HUES48 (cell line): ENCODE data around the gene DTNA.

Source experiments
- H3K27ac ChIP-seq: one replicate; pipeline ENCODE4 v1.7.0; 2013; ENCODE audit warnings: low read depth, low read length, inconsistent platforms
- H3K27me3 ChIP-seq: 2 replicates; pipeline ENCODE4 v1.6.1; 2013; ENCODE audit warnings: mild to moderate bottlenecking, low read length; ENCODE audit not compliant: control insufficient read depth, insufficient read depth
- H3K36me3 ChIP-seq: 2 replicates; pipeline ENCODE4 v1.6.1; 2013; ENCODE audit warnings: low read length; ENCODE audit not compliant: control insufficient read depth, insufficient read depth
- H3K4me1 ChIP-seq: 2 replicates; pipeline ENCODE4 v1.6.1; 2013; ENCODE audit warnings: mild to moderate bottlenecking, low read length; ENCODE audit not compliant: control insufficient read depth, insufficient read depth
- H3K4me3 ChIP-seq: 2 replicates; pipeline ENCODE4 v1.5.1; 2013; ENCODE audit warnings: mild to moderate bottlenecking, low read depth, low read length
- H3K9ac ChIP-seq: 2 replicates; pipeline ENCODE4 v1.6.1; 2013; ENCODE audit warnings: mild to moderate bottlenecking, low read depth, low read length, moderate library complexity
- H3K9me3 ChIP-seq: 2 replicates; pipeline ENCODE4 v1.6.1; 2013; ENCODE audit warnings: low read length; ENCODE audit not compliant: control insufficient read depth, insufficient read depth

The DTNA gene

GRCh38 chr18:34767601-34768027, 57.5 kb downstream of the DTNA start:
- Histone ChIP-seq H3K9ac (no peak overlapping the region), H3K27ac (no peak overlapping the region), H3K36me3 (no peaks in the 10 kb centered on the region), H3K4me3 (no peak overlapping the region), H3K27me3 (no peaks in the 10 kb centered on the region), H3K9me3 (no peaks in the 10 kb centered on the region), H3K4me1 (no peaks in the 10 kb centered on the region)

GRCh38 chr18:34771958-34772357, 61.9 kb downstream of the DTNA start:
- Histone ChIP-seq H3K4me1 (no peaks in the 10 kb centered on the region), H3K27me3 (no peaks in the 10 kb centered on the region), H3K4me3 (no peak overlapping the region), H3K36me3 (no peaks in the 10 kb centered on the region), H3K9me3 (no peaks in the 10 kb centered on the region), H3K9ac (no peak overlapping the region), H3K27ac (no peak overlapping the region)

GRCh38 chr18:34772887-34773286, 62.8 kb downstream of the DTNA start:
- Histone ChIP-seq H3K4me3 (no peak overlapping the region), H3K9ac (no peak overlapping the region), H3K36me3 (no peaks in the 10 kb centered on the region), H3K9me3 (no peaks in the 10 kb centered on the region), H3K27ac (no peak overlapping the region), H3K27me3 (no peaks in the 10 kb centered on the region), H3K4me1 (no peaks in the 10 kb centered on the region)

- Histone ChIP-seq H3K9me3 (no peaks in the 10 kb centered on the region), H3K27me3 (no peaks in the 10 kb centered on the region), H3K9ac (no peak overlapping the region), H3K36me3 (no peaks in the 10 kb centered on the region), H3K27ac (no peak overlapping the region), H3K4me3 (no peak overlapping the region), H3K4me1 (no peaks in the 10 kb centered on the region)
Observed at GRCh38 chr18:34773378-34773777, 63.3 kb downstream of the DTNA start.

GRCh38 chr18:34773961-34774766, 64.1 kb downstream of the DTNA start:
- Histone ChIP-seq H3K27me3 (no peaks in the 10 kb centered on the region), H3K4me1 (no peaks in the 10 kb centered on the region), H3K9me3 (no peaks in the 10 kb centered on the region), H3K4me3 (no peak overlapping the region), H3K9ac (no peak overlapping the region), H3K36me3 (no peaks in the 10 kb centered on the region), H3K27ac (no peak overlapping the region)

GRCh38 chr18:34775461-34775860, 65.4 kb downstream of the DTNA start:
- Histone ChIP-seq H3K4me3 (no peak overlapping the region), H3K27ac (no peak overlapping the region), H3K36me3 (no peaks in the 10 kb centered on the region), H3K9me3 (no peaks in the 10 kb centered on the region), H3K27me3 (no peaks in the 10 kb centered on the region), H3K9ac (no peak overlapping the region), H3K4me1 (no peaks in the 10 kb centered on the region)

GRCh38 chr18:34779112-34779511, 69.0 kb downstream of the DTNA start:
- H3K9ac ChIP-seq: no peak overlapping the region
- H3K9me3 ChIP-seq: no peaks in the 10 kb centered on the region
- no peaks in the 10 kb centered on the region for H3K27me3 ChIP-seq
- H3K36me3 ChIP-seq: no peaks in the 10 kb centered on the region
- no peak overlapping the region for H3K27ac ChIP-seq
- no peak overlapping the region for H3K4me3 ChIP-seq
- H3K4me1 ChIP-seq: no peaks in the 10 kb centered on the region

- Histone ChIP-seq H3K4me1 (peaks cover under 1% of the 10 kb centered on the region; the same call in 1 of the 2 replicates), H3K27me3 (no peaks in the 10 kb centered on the region), H3K4me3 (no peak overlapping the region)
Observed at GRCh38 chr18:34780856-34781255, 70.8 kb downstream of the DTNA start.

GRCh38 chr18:34783501-34783900, 73.4 kb downstream of the DTNA start:
- Histone ChIP-seq H3K4me1 (peaks cover 12% of the 10 kb centered on the region), H3K36me3 (no peaks in the 10 kb centered on the region), H3K9me3 (no peaks in the 10 kb centered on the region), H3K4me3 (no peak overlapping the region), H3K27me3 (no peaks in the 10 kb centered on the region), H3K27ac (no peak overlapping the region), H3K9ac (no peak overlapping the region)

More at GRCh38 chr18:34780856-34781255, 70.8 kb downstream of the DTNA start:
- no peaks in the 10 kb centered on the region for H3K9me3 ChIP-seq
- no peak overlapping the region for H3K27ac ChIP-seq
- no peaks in the 10 kb centered on the region for H3K36me3 ChIP-seq
- no peak overlapping the region for H3K9ac ChIP-seq

- Histone ChIP-seq H3K27ac (no peak overlapping the region), H3K4me3 (no peak overlapping the region), H3K36me3 (no peaks in the 10 kb centered on the region), H3K4me1 (peaks cover 12% of the 10 kb centered on the region), H3K9ac (no peak overlapping the region), H3K27me3 (no peaks in the 10 kb centered on the region), H3K9me3 (no peaks in the 10 kb centered on the region)
Observed at GRCh38 chr18:34786162-34786741, 76.2 kb downstream of the DTNA start.

GRCh38 chr18:34787931-34788532, 77.9 kb downstream of the DTNA start:
- Histone ChIP-seq H3K27me3 (no peaks in the 10 kb centered on the region), H3K4me3 (no peak overlapping the region), H3K9me3 (no peaks in the 10 kb centered on the region; the same call in 1 of the 2 replicates), H3K27ac (no peak overlapping the region), H3K4me1 (peaks cover 12% of the 10 kb centered on the region), H3K36me3 (no peaks in the 10 kb centered on the region), H3K9ac (no peak overlapping the region)
